Liver (tissue), 3 donors: ENCODE results near the gene TP53AIP1.

ENCODE experiments used
- RAD21 ChIP-seq, 2 donors: IDR thresholded peaks; 2 replicates each; pipeline ENCODE4 v1.6.1; 2016; ENCODE audit warnings: antibody characterized with exemption in 2 of 2, mild to moderate bottlenecking in 2 of 2
- YY1 ChIP-seq: IDR thresholded peaks from 2 replicates; pipeline ENCODE4 v1.6.1; 2016; ENCODE audit warnings: antibody characterized with exemption, mild to moderate bottlenecking
- TF ChIP-seq, protein P1 (sequence below): fragments of 150-350 bp; IDR thresholded peaks from 2 replicates; pipeline ENCODE4 v1.5.1; 2017; ENCODE audit warnings: improper control_type of control experiment, low read depth, low read length; ENCODE audit not compliant: missing input control
- TF ChIP-seq, protein P2 (sequence below): IDR thresholded peaks from 2 replicates; pipeline ENCODE4 v1.6.1; 2016; ENCODE audit warnings: antibody characterized with exemption
- TF ChIP-seq, protein P3 (sequence below): IDR thresholded peaks from 2 replicates; pipeline ENCODE4 v1.6.1; 2016; ENCODE audit warnings: antibody characterized with exemption, mild to moderate bottlenecking
- TF ChIP-seq, protein P4 (sequence below): IDR thresholded peaks from 2 replicates; pipeline ENCODE4 v1.6.1; 2016; ENCODE audit warnings: antibody characterized with exemption
- TF ChIP-seq, protein P5 (sequence below): IDR thresholded peaks from 2 replicates; pipeline ENCODE4 v1.6.1; 2016; ENCODE audit warnings: antibody characterized with exemption
- donor health status: healthy.
- donor health status: healthy.

DNA sequence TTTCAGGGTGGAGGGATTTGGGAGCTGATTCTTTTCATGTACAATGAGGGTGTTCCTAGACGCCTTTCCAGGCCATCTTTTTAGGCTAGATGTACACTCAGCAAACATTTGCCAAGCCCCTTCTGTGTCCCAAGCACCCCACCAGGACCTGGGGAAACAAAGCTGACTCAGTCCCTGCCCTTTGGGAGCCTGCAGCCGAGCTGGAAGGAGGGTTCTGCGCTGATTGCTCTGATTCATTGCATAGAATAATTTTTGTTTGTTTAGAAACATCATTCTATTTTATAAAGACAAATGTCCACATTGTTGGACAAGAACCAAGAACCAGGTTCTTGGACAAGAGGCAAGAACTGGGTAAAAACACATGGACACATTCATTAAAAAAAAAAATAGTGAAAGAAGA lies 16.7 kb downstream of the TP53AIP1 start:
- TF ChIP-seq, protein P1, sequence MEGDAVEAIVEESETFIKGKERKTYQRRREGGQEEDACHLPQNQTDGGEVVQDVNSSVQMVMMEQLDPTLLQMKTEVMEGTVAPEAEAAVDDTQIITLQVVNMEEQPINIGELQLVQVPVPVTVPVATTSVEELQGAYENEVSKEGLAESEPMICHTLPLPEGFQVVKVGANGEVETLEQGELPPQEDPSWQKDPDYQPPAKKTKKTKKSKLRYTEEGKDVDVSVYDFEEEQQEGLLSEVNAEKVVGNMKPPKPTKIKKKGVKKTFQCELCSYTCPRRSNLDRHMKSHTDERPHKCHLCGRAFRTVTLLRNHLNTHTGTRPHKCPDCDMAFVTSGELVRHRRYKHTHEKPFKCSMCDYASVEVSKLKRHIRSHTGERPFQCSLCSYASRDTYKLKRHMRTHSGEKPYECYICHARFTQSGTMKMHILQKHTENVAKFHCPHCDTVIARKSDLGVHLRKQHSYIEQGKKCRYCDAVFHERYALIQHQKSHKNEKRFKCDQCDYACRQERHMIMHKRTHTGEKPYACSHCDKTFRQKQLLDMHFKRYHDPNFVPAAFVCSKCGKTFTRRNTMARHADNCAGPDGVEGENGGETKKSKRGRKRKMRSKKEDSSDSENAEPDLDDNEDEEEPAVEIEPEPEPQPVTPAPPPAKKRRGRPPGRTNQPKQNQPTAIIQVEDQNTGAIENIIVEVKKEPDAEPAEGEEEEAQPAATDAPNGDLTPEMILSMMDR = no peak
- TF ChIP-seq RAD21 (IDR thresholded peaks at IDR 0.05) (no peak), YY1 (no peak)
- TF ChIP-seq, protein P2, sequence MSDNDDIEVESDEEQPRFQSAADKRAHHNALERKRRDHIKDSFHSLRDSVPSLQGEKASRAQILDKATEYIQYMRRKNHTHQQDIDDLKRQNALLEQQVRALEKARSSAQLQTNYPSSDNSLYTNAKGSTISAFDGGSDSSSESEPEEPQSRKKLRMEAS = no peak
- TF ChIP-seq, protein P3, sequence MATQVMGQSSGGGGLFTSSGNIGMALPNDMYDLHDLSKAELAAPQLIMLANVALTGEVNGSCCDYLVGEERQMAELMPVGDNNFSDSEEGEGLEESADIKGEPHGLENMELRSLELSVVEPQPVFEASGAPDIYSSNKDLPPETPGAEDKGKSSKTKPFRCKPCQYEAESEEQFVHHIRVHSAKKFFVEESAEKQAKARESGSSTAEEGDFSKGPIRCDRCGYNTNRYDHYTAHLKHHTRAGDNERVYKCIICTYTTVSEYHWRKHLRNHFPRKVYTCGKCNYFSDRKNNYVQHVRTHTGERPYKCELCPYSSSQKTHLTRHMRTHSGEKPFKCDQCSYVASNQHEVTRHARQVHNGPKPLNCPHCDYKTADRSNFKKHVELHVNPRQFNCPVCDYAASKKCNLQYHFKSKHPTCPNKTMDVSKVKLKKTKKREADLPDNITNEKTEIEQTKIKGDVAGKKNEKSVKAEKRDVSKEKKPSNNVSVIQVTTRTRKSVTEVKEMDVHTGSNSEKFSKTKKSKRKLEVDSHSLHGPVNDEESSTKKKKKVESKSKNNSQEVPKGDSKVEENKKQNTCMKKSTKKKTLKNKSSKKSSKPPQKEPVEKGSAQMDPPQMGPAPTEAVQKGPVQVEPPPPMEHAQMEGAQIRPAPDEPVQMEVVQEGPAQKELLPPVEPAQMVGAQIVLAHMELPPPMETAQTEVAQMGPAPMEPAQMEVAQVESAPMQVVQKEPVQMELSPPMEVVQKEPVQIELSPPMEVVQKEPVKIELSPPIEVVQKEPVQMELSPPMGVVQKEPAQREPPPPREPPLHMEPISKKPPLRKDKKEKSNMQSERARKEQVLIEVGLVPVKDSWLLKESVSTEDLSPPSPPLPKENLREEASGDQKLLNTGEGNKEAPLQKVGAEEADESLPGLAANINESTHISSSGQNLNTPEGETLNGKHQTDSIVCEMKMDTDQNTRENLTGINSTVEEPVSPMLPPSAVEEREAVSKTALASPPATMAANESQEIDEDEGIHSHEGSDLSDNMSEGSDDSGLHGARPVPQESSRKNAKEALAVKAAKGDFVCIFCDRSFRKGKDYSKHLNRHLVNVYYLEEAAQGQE = no peak
- TF ChIP-seq, protein P4, sequence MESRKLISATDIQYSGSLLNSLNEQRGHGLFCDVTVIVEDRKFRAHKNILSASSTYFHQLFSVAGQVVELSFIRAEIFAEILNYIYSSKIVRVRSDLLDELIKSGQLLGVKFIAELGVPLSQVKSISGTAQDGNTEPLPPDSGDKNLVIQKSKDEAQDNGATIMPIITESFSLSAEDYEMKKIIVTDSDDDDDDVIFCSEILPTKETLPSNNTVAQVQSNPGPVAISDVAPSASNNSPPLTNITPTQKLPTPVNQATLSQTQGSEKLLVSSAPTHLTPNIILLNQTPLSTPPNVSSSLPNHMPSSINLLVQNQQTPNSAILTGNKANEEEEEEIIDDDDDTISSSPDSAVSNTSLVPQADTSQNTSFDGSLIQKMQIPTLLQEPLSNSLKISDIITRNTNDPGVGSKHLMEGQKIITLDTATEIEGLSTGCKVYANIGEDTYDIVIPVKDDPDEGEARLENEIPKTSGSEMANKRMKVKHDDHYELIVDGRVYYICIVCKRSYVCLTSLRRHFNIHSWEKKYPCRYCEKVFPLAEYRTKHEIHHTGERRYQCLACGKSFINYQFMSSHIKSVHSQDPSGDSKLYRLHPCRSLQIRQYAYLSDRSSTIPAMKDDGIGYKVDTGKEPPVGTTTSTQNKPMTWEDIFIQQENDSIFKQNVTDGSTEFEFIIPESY = no peak
- TF ChIP-seq, protein P5, sequence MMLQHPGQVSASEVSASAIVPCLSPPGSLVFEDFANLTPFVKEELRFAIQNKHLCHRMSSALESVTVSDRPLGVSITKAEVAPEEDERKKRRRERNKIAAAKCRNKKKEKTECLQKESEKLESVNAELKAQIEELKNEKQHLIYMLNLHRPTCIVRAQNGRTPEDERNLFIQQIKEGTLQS = no peak
